HG03025 (cell line): Measurements from ENCODE around the gene DCPS.
"Not testable (repeated sequence)": the region's sequence is repeated elsewhere in the genome, so short reads cannot be mapped to it uniquely, and the experiment has no call there.

Experiments used
- ATAC-seq: cut with Tn5 transposase; IDR thresholded peaks from one replicate; pipeline ENCODE4 v1.9.1; 2021; ENCODE audit warnings: mild to moderate bottlenecking, moderate library complexity; ENCODE audit not compliant: unreplicated experiment, low FRiP score

The DCPS gene

DNA sequence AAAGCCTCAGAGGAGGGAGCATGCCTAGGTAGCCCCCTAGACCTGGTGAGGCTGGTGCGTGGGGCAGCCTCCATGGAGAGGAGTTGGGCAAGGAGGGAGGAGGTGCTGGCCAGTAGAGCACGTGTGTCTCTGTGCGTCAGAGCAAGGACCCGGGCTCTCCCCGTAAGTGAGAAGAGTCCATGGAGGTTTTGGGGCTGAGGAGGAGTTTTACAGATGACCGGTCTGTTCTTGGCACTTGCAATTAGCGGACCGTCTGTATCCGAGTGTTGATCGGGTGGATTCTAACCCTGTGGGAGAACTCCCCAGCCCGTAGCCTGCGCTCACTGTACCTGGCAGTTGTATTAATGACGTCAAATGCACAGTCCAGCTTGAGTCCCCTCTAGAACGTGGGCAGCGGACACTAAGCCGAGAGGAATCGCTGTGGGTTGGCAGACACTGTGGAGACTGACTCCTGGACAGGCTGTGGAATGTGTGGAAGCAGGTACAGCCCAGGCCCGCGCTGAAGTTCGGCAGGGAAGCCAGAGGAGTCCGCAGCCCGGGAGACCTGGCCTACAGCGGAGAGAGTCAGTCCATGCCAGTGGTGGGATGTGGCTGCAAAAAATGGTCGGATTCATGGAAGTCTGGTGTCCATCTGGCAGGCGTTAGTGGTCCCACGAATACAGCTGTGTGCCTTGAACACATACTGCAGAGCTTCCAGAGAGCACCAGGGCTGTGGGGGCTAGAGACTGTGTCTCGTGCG lies 70.9 kb downstream of the DCPS start:
- ATAC-seq, result not testable (repeated sequence)

DNA sequence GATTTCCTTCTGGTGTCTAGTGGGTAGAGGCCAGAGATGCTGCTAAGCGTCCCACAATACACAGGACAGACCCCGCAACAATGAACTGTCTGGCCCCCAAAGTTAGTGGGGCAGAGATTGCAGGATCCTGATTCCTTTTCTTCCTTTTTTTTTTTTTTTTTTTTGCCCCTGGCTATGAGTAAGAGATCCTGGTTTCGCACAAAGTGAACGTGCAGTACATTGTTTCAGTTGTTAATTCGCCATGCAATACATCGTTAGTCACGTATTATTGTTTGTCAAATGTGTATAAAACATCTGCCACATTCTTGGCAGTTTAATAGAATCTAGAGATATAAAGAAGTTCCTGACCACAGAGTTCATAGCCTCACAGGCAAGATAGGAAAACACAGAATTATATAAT lies 71.9 kb downstream of the DCPS start:
- ATAC-seq, result no peak

DNA sequence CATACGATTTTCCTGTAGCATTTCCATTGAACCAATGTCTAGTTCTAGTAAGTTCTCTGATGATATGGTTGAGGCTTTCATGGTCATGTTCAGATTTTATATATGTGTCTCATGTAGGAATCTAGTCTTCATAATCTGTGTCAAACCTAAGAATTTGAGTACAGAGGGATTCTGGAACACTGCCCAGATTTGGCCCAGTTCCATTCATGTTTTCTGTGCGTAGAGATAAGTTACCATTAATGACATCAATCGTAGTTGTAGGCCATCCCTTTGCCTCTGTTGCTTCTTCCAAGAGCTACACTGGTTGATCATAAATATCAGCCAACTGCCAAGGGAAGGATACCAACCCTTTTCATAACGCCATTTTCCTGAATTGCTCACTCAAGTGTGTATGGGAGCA lies 74.9 kb downstream of the DCPS start:
- no peak for ATAC-seq

GRCh38 chr11:126380909-126381308 lies 77.0 kb downstream of the DCPS start:
- ATAC-seq, result no peak

DNA sequence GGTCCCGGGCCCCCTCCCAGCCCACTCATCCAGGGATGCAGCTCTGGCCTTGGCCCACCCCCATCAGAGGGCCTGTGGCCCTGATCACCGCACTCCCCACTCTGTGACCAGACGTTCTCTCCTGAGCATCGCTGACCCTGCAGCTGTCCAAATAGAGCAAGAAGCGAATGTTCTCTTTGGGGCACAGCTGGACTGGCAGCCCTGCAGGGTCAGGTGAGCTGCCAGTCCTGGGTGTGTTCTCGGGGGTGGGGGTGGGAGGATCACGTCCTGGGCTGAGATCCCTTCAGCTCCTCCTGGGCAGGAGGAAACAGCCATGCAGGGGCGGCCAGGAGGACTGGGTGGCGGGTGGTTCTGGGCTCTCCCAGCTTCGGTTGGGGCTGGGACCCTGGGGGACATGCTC lies 78.1 kb downstream of the DCPS start:
- ATAC-seq, result not testable (repeated sequence)

DNA sequence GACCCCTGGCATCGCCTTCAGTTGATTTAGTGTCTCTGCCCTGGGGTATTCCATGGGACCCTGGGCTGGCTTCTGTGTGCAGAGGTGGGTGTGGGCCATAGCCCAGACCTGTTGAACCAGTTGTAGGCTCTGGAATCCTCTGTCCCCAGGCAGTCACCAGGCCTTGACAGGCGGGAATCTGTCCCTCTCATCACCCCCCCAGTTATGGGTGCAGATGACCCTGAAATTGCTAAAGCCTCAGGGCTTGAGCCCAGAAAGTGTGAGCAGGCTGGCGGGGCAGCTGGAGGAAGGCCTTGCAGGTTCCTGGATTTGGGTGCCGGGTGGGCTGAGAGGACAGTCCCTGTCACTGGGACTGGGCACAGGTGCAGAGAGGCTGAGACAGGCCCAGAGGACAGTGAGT lies 78.8 kb downstream of the DCPS start:
- ATAC-seq, result not testable (repeated sequence)

- ATAC-seq, result no peak
Measured at GRCh38 chr11:126383339-126384335, 79.8 kb downstream of the DCPS start.

DNA sequence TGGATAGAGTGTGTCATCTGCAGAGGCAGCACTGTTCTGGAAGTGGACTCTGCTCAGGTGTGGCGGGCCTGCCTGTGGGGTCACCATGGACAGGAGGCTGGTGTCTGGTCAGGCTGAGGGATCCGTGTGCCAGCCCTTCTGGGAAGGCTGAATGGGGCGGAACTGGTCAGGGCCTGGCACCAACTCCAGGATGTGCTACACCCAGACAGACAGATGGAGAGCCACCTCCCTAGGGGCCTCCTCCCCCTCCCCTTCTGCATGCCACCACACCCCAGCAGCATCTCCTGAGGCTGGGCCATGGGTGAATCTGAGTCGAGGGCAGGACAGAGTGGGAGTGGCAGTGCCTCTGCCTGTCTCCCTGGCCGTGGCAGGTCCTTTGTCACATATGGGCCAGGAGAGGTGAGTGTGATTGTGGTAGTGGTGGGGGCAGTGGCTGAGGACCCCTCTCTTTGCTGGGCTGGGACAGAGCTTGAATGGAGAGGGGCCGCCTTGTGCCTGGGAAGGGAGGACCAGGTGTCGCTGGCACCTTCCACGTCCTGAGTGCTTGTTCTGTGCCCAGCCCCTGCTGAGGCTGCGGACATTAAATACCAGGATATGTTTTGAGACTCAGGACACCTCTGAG lies 80.7 kb downstream of the DCPS start:
- ATAC-seq, result no peak

GRCh38 chr11:126385991-126386728 lies 82.3 kb downstream of the DCPS start:
- no peak for ATAC-seq

DNA sequence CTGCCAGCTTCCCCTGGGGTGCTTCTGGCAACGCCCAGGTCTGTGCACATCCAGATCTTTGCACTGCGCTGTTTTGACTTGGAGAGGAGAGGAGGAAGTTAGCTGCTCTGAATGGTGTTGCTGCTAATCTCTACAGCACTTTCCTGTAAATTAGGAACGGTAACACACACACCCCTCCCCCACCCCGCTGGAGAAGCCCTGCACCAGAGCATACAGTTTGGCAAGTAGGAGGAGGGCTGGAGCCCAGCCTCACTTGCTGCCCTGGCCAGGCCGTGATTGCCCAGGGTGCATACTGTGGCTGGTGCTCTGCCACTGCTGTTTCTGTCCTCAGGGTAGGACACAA lies 82.8 kb downstream of the DCPS start:
- not testable (repeated sequence) for ATAC-seq

DNA sequence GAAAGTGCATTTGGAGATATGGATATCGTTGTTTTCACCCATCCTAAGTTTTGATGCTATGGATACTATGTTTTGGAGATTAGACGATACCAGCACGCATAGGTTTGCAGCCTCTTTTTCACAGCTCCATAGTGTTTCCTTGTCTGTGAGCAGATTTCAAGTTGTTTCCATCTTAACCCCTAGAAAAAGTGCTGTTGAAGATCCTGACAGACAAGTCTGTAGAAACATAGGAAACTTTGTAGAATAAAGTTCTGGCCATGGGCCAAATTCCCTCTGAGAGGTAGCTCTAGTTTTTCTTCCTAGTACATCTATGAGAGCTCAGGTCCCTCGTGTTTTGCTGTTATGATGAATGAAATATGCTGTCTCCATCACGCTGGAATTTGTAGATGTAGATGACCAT lies 84.0 kb downstream of the DCPS start:
- no peak for ATAC-seq

- no peak for ATAC-seq
Measured at GRCh38 chr11:126390272-126390867, 86.5 kb downstream of the DCPS start.

DNA sequence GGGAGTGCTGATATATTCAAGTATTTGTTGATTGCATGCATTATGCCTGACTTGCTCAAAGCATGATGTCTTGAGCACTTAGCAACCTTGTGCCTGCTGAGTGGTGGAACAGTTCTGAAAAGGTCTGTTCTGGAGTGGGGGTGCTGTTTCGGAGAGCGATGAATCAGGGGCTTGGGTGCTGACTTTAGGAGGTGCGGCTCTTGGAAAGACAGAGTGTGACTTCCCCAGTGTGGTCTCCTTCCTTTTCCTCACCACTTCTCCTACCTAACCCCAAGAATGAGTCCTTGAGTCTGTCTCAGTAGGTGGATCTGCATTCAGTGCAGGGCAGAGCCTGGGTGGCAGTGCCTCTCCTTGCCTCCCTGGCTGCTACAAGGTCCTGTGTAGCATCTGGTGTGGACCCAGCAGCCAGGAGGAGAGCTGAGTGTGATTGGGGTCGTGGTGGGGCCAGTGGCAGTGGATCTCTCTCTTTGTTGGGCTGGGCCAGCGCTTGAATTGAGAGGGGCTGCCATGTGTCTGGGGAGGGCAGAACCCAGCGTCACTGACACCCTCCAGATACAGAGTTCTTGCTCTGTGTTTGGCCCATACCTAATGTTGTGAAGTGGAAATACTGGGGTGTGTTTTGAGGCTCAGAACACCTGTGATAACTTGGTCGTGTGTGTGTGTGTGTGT lies 87.6 kb downstream of the DCPS start:
- no peak for ATAC-seq

GRCh38 chr11:126391970-126392632 lies 88.2 kb downstream of the DCPS start:
- ATAC-seq, result no peak

- ATAC-seq, result no peak
Measured at GRCh38 chr11:126392633-126393013, 88.8 kb downstream of the DCPS start.

GRCh38 chr11:126393143-126393542 lies 89.3 kb downstream of the DCPS start:
- no peak for ATAC-seq

DNA sequence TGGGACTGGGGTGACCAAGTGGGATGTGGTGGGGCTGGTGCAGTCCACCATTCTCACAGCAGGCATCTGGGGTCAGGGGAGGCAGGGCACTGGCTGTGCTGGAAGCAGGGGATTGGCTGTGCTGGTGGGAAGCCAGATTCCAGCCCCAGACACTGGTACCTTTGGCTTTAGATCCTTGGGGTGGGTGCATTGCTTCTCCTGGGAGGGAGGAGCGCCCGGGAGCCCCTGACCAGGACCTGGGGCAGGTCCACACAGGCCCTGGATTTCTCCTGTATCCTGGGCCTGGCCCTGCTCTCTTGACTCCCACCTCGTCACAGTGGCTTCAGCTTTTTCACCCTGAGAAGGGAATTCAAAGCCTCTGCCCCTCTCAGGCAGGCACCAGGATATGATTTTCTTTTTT lies 90.2 kb downstream of the DCPS start:
- ATAC-seq, result no peak

- not testable (repeated sequence) for ATAC-seq
Measured at GRCh38 chr11:126394634-126395072, 90.8 kb downstream of the DCPS start.
